ENCODE results near the gene CNOT2.

The CNOT2 gene

DNA sequence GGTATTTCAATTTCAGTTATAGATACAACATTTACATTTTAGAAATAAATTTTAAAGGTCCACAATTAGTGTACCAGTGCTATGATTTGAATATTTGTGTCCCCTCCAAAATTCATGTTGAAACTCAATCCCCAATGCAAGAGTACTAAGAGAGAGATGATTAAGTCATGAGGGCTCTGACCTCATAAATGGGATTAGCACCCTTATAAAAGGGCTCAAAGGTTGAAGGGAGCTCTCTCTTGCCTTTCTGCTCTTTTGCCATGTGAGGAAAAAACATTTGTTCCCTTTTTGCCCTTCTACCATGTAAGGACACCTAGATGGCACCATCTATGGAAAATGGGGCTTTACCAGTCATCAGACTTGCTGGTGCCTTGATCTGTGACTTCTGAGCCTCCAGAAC lies 25.8 kb upstream of the CNOT2 start:
- TF ChIP-seq, protein P1, sequence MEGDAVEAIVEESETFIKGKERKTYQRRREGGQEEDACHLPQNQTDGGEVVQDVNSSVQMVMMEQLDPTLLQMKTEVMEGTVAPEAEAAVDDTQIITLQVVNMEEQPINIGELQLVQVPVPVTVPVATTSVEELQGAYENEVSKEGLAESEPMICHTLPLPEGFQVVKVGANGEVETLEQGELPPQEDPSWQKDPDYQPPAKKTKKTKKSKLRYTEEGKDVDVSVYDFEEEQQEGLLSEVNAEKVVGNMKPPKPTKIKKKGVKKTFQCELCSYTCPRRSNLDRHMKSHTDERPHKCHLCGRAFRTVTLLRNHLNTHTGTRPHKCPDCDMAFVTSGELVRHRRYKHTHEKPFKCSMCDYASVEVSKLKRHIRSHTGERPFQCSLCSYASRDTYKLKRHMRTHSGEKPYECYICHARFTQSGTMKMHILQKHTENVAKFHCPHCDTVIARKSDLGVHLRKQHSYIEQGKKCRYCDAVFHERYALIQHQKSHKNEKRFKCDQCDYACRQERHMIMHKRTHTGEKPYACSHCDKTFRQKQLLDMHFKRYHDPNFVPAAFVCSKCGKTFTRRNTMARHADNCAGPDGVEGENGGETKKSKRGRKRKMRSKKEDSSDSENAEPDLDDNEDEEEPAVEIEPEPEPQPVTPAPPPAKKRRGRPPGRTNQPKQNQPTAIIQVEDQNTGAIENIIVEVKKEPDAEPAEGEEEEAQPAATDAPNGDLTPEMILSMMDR (IDR thresholded peaks at IDR 0.05; ENCODE audit: low read depth, low read length), result no peak
- DNase-seq (ENCODE audit: low read depth, low spot score), result no peak
- no peak overlapping the region for H3K4me3 ChIP-seq (ENCODE audit: low read depth, low read length)
- in situ Hi-C loops (cut with HindIII; ENCODE audit: low sequenced_read_pairs), result no loop called here

DNA sequence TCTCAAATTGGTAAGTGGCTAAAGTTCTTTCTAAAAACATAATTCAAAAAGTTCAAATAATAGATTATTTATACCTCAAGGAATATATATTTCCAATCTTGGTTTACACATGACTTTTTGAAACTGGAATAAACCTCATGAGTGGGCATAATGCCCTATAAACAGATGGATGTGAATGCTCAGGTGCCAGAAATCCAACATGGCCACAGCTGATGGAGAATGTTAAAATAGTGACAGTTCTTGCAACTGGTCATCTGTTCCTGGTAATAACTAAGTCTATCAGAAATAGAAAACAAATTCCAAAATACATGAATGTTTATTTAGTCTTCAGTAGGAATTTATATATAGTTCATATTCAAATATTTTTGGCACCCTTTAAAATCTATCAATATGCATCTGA lies 21.6 kb upstream of the CNOT2 start:
- TF ChIP-seq, protein P1 (IDR thresholded peaks at IDR 0.05; ENCODE audit: low read depth, low read length), result no peak
- DNase-seq (ENCODE audit: low read depth, low spot score), result no peak
- no peak overlapping the region for H3K4me3 ChIP-seq (ENCODE audit: low read depth, low read length)
- in situ Hi-C loops (cut with HindIII; ENCODE audit: low sequenced_read_pairs), result no loop called here

DNA sequence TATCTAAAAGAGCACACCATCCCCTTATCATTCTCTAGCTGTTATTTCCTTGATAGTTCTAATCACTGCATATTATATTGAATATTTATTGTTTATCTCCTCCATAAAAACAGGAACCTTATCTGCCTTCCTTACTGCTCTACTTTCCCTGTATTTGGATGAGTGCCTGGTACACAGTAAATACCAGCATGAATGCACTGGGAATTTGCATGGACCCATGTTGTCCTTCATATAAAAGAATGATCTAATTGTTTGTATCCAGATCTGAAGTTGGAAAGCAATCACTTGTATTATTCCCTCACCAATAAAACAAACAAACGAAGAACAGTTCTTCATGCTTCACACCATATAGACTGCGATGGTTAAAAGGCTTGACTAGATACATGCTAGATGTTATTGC lies 15.3 kb upstream of the CNOT2 start:
- TF ChIP-seq, protein P1 (IDR thresholded peaks at IDR 0.05; ENCODE audit: low read depth, low read length), result no peak
- no peak overlapping the region for H3K4me3 ChIP-seq (ENCODE audit: low read depth, low read length)
- in situ Hi-C loops (cut with HindIII; ENCODE audit: low sequenced_read_pairs), result no loop called here
- DNase-seq (ENCODE audit: low read depth, low spot score), result no peak

DNA sequence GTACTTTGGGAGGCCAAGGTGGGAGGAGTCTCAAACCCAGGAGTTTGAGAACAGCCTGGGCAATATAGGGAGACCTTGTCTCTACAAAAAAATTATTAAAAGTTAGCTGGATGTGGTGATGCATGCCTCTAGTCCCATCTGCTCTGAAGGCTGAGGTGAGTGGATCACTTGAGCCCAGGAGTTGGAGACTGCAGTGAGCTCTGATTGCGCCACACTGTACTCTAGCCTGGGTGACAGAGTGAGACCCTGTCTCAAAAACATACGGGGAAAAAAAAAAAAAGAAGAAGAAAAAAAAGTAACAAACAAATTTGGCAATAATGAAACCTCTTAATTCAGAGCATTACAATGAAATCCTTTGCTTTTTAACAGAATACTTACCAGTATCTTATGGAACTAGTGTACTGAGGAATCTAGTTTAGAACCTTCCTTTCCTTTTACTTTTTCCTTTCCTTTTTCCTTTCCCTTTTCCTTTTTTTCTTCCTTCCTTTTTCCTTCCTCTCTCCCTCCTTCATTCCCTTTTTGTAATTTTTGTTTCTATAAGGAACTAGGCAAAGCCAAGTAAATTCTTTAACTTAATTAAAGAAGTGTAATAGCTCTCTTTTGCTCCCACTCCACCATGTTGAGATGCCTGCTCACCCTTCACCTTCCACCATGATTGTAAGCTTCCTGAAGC lies 12.2 kb upstream of the CNOT2 start:
- in situ Hi-C loops (cut with HindIII; ENCODE audit: low sequenced_read_pairs), result no loop called here
- no peak overlapping the region for H3K4me3 ChIP-seq (ENCODE audit: low read depth, low read length)
- no peak for DNase-seq (ENCODE audit: low read depth, low spot score)
- TF ChIP-seq, protein P1 (IDR thresholded peaks at IDR 0.05; ENCODE audit: low read depth, low read length), result no peak

DNA sequence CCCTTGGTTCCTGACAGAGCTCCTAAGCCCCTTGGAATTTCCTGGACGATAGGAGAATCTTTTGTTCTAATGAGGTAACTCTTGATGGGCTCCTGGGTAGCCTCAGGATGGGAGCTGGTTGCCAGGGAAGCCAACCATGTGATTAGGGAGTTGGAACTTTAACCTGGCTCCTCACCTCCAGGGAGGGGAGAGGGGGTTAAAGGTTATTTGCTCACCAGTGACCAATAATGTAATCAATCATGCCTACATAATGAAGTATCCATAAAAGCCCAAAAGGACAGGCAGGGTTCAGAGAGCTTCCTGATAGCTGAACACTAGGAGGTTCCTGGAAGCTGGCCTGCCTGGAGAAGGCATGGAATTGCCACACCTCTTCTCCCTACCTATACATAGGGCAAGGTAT lies 6.2 kb upstream of the CNOT2 start:
- no peak overlapping the region for H3K4me3 ChIP-seq (ENCODE audit: low read depth, low read length)
- no peak for DNase-seq (ENCODE audit: low read depth, low spot score)
- in situ Hi-C loops (cut with HindIII; ENCODE audit: low sequenced_read_pairs), result no loop called here
- TF ChIP-seq, protein P1 (IDR thresholded peaks at IDR 0.05; ENCODE audit: low read depth, low read length), result no peak

DNA sequence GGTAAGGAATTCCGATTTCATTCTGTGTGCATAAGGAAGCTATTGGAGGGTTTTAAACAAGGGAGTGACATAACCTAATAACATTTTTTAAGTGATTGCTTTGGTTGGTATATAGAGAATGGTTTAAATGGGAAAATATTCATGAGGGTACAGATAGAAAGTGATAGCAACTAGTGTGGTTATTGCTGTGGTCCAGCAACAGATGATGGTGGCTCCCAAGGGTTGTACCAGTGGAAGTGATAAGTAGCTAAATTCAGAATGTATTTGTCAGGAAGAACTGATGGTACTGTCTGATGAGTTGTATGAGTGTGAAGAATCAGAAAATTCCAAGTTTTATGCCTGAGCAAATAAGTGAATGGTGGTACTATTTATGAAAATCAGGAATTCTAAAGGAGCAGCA lies 2.6 kb upstream of the CNOT2 start:
- no peak overlapping the region for H3K4me3 ChIP-seq (ENCODE audit: low read depth, low read length)
- no peak for DNase-seq (ENCODE audit: low read depth, low spot score)
- TF ChIP-seq, protein P1 (IDR thresholded peaks at IDR 0.05; ENCODE audit: low read depth, low read length), result no peak
- in situ Hi-C loops (cut with HindIII; ENCODE audit: low sequenced_read_pairs), result no loop called here
